ENCODE measurements around the gene KRT86. TPM values are rescaled to one million over a fixed set of nuclear protein-coding genes. Genes with fewer than 3 reads are reported as not detected.
"Not testable (repeated sequence)": the region's sequence is repeated elsewhere in the genome, so short reads cannot be mapped to it uniquely, and the experiment has no call there.

The KRT86 gene
- total RNA-seq, 1 donor from 2014 or later = not detected

GRCh38 chr12:52236386-52237050 is 37.9 kb upstream of the KRT86 start:
- H3K4me1 Mint-ChIP-seq = peaks cover 15% of the 10 kb centered on the region
- H3K27me3 Mint-ChIP-seq (ENCODE audit: low read depth) = peaks cover 54% of the 10 kb centered on the region
- no peaks in the 10 kb centered on the region for H3K36me3 Mint-ChIP-seq (ENCODE audit: low read depth)
- TF ChIP-seq CTCF (conservative IDR thresholded peaks at IDR 0.05) = no peak
- no peak overlapping the region for H3K4me3 Mint-ChIP-seq
- DNase-seq (ENCODE audit: low read depth, low spot score) = no peak
- no peak overlapping the region for H3K27ac Mint-ChIP-seq (ENCODE audit: unreplicated experiment)
- H3K9me3 Mint-ChIP-seq = no peaks in the 10 kb centered on the region

GRCh38 chr12:52238207-52238840 is 36.1 kb upstream of the KRT86 start:
- TF ChIP-seq CTCF (conservative IDR thresholded peaks at IDR 0.05) = no peak
- H3K36me3 Mint-ChIP-seq (ENCODE audit: low read depth) = no peaks in the 10 kb centered on the region
- H3K4me1 Mint-ChIP-seq = peaks cover 4% of the 10 kb centered on the region
- H3K27ac Mint-ChIP-seq (ENCODE audit: unreplicated experiment) = no peak overlapping the region
- H3K9me3 Mint-ChIP-seq = no peaks in the 10 kb centered on the region
- DNase-seq (ENCODE audit: low read depth, low spot score) = no peak
- H3K27me3 Mint-ChIP-seq (ENCODE audit: low read depth) = peaks cover 36% of the 10 kb centered on the region
- no peak overlapping the region for H3K4me3 Mint-ChIP-seq

GRCh38 chr12:52238916-52239646 is 35.4 kb upstream of the KRT86 start:
- no peak for DNase-seq (ENCODE audit: low read depth, low spot score)
- peaks cover 5% of the 10 kb centered on the region for H3K4me1 Mint-ChIP-seq
- no peak overlapping the region for H3K27ac Mint-ChIP-seq (ENCODE audit: unreplicated experiment)
- H3K36me3 Mint-ChIP-seq (ENCODE audit: low read depth) = no peaks in the 10 kb centered on the region
- no peaks in the 10 kb centered on the region for H3K9me3 Mint-ChIP-seq
- peaks cover 30% of the 10 kb centered on the region for H3K27me3 Mint-ChIP-seq (ENCODE audit: low read depth)
- no peak for TF ChIP-seq CTCF (conservative IDR thresholded peaks at IDR 0.05)
- no peak overlapping the region for H3K4me3 Mint-ChIP-seq

GRCh38 chr12:52239767-52240166 is 34.7 kb upstream of the KRT86 start:
- no peak for TF ChIP-seq CTCF (conservative IDR thresholded peaks at IDR 0.05)
- Mint-ChIP-seq H3K27ac (ENCODE audit: unreplicated experiment) (no peak overlapping the region), H3K9me3 (no peaks in the 10 kb centered on the region), H3K4me1 (peaks cover 5% of the 10 kb centered on the region), H3K36me3 (ENCODE audit: low read depth) (no peaks in the 10 kb centered on the region), H3K27me3 (ENCODE audit: low read depth) (peaks cover 24% of the 10 kb centered on the region), H3K4me3 (no peak overlapping the region)
- no peak for DNase-seq (ENCODE audit: low read depth, low spot score)

DNA sequence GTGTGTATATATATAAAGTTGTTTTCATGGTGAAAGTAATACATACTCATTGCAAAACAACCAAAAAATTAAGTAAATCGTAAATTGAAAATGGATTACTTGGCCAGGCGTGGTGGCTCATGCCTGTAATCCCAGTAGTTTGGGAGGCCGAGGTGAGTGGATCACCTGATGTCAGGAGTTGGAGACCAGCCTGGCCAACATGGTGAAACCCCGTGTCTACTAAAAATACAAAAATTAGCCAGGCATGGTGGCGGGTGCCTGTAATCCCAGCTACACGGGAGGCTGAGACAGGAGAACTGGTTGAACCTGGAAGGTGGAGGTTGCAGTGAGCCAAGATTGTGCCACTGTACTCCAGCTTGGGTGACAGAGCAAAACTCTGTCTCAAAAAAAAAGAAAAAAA is 34.2 kb upstream of the KRT86 start:
- H3K27me3 Mint-ChIP-seq (ENCODE audit: low read depth) = peaks cover 19% of the 10 kb centered on the region
- DNase-seq (ENCODE audit: low read depth, low spot score); H3K27ac Mint-ChIP-seq (ENCODE audit: unreplicated experiment); H3K36me3 Mint-ChIP-seq (ENCODE audit: low read depth); H3K4me1 Mint-ChIP-seq; H3K4me3 Mint-ChIP-seq; H3K9me3 Mint-ChIP-seq: not testable (repeated sequence)
